T-helper 2 cell treated with Interferon-gamma antibody and Interleukin-4, amounts not matched to agents 100 ng/mL and 5 ng/mL, for 36 hours (primary cell): Measurements from ENCODE around the gene DOCK3. TPM values are rescaled to one million over a fixed set of nuclear protein-coding genes. Genes with fewer than 3 reads are reported as not detected.
"Not testable (repeated sequence)": the region's sequence is repeated elsewhere in the genome, so short reads cannot be mapped to it uniquely, and the experiment has no call there.

Experiments
- intact Hi-C: fragments of 100-400 bp; cut with micrococcal nuclease; formaldehyde crosslinking; loops from one replicate; pipeline ENCODE4 v1.15.1; 2023
- total RNA-seq: library from RNA; stranded (reverse); gene quantifications from 2 replicates; pipeline ENCODE4 v1.2.3, GENCODE V29; 2022

The DOCK3 gene
- total RNA-seq, 1 donor from 2014 or later: 0.93 TPM

DNA sequence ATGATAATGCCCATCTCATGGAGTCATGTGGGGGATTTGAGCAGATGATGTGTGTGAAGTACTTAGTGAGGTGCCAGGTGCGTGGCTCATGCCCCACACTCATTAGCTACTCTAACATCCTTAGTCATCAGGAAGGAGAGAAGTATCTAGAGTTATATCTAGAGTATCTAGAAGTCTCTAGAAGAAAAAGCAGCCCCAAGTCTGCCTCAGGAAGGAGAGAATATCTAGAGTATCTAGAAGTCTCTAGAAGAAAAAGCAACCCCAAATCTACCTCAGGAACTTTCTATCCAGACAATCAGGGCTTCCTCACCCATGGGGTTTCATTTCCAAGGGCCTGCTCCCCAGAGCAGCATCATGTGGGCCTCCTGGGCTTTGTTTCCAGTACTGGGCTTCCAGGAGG, 24.7 kb upstream of the DOCK3 start:
- intact Hi-C loops: loop anchor here (1.0 kb wide), 1 partner anchor 26 kb away; no protein-coding TSS in a partner anchor

DNA sequence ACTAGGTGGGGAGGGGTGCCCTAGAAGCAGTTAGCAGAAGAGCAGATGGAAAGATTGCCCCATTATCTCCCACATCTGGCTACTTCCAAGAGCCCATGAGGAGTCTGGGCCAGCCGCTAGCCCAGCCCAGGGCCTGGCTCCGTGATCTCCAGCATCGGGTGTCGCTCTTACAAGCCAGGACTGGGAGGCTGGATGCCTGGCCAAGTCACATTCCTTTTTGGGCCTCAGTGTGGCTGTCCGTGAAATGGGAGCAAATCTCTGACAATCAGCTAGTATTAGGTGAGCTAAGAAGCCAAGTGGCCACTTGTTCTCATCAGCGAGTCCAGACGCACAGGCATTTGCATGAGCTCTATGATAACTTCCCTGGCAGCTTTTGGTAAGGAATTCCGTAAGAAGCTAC, 23.3 kb upstream of the DOCK3 start:
- intact Hi-C loops: no loop called here

DNA sequence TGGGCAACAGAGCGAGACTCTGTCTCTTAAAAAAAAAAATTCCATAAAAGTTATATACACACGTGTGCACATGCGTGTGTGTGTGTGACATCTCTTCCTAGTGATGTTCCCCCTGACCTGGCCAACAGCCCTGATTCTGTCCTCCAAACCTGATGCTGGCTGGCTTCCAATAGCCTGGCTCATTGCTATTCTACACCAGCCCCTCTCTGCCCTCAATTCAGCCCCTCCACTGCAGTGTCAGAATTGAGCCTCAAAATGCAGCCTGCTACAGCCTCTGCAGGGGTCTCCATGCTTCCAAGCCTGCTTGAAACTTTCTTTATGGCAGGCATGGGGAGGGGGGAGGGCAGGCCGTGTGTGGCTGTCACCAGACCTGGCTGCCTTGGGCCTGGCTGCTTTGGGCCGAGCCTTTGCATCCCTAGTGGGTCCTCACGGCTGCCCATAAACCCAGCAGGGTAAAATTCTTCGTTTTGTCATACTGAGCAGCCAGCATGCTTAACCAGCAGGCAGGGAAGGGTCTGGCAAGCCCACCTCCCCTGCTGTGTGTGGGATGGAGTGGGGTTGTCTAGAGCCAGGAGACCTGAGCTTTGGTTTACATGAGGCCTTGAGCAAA, 22.7 kb upstream of the DOCK3 start:
- intact Hi-C loops: loop anchor here (1.0 kb wide), 2 partner anchors 36 to 80 kb away; no protein-coding TSS in a partner anchor

DNA sequence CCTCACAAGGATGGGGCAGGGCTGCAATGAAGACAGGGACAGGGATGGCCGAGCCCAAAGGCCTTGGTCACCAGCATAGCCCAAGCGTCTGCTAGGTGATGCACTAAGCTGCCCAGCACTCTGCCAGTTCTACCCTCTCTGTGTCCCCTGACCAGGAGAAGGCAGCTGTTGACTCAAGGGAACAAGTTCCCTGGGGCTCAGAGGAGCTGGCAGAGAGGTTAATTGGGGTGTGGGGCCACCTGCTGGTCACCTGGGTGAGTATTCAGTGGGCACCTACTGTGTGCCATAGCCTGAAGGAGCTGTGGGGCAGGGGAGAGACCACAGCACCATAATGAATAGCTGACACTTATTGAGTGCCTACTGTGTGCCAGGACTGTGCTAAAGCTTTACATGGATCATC, 22.0 kb upstream of the DOCK3 start:
- intact Hi-C loops: loop anchor here (1.0 kb wide), 2 partner anchors 36 to 80 kb away; no protein-coding TSS in a partner anchor

DNA sequence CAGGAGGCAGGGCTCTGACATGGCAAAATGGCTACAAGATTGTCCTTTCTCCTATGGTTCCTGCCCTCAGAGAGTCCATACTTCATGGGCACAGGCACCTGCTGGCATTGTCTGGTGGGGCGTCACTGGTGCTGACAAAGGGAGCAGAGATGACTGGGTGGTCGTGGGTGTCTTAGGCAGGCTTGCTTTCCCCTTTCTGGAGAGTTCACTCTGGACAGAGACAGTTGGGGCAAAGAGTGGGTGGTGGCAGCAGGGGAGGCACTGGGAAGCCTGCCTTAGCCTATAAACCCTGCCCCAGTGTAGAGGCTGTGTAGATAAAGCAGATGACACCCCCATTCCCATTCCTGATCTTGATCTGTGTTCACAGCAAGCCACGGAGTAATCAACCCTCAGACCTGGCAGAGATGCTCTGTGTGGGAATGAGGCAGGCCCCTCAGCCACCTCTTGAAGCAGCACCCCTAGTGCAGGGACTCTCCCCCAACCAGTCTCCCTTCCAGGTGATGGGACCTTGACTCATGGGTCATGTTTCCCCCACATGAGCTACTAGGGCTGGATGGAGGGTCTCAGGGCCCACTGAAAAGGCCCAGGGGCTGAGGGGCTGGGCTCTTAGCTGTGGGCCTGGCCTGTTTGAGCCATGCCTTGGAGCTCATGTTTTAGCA, 20.7 kb upstream of the DOCK3 start:
- intact Hi-C loops: no loop called here

DNA sequence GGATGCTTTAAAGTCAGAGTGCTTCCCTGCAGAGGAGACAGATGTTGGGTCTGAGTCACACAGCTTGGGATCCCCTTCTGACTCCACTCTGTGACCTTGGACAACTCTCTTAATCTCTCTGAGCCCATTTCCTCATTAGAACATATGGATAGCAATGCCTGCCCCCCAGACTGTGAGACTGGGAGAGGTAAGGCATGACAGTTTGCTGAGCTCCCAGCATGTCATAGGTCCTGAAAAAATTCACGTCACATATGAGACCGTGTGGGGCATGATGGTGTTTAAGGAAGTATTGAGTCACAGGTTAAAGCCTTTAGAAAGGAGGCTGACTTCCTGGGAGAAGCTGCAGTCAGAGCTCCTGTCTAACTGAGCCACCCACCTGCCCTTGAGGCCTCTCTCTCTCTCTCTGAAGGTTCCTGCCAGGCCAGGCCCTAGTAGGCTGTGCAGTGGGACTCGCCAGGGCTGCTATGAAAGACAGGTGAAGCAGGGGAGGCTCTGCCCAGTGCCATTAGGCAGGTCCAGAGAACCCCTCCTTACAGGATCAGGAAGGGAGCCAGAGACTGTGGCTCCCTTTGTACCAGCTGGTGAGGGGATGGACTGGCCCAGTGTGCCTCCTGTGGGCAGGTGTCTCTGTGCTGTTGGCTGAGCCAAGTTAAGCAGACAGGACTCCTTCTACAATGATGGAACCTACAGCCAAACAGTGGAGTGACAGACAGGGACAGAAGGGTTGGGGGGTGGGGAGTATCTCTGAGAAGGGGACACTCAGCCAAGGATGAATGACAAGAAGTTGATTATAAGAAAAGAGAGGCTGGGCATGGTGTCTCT, 19.5 kb upstream of the DOCK3 start:
- intact Hi-C loops: no loop called here

DNA sequence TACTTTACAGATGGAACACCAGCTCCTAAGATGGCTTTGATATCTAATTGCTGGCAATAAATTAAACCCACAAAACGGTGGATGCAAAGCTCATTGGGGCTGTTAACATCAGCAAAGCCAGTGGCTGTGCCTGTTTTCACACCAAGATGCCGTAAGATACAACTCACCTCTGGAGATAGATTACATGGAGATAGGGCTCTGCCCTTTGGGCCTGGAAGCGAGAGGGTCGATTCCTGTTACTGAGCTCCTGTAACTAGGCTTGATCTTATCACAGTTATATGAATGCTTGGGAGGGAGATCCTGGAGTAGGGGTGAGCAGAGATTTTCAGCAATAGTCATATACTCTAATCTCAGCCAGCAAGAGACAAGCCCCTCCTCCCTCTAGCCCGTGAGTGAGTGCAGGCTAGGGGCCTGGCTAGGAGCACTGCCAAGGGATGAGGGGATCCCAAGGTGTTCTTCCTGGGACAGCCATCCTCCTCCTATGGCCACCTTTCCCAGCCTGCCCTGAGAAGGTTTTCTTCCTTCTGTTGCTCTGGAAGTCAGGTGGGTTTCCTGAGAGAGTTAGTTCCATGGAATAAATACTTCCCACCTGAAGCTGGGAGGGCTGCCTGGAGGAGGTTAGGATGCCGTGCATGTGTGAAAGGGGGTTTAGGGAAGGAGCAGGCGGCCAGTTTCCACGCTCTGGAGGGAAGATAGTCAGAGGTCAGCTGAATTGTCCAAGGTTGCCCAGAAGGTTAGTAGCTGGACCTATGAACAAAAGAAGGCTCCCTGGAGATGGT, 18.1 kb upstream of the DOCK3 start:
- intact Hi-C loops: no loop called here

DNA sequence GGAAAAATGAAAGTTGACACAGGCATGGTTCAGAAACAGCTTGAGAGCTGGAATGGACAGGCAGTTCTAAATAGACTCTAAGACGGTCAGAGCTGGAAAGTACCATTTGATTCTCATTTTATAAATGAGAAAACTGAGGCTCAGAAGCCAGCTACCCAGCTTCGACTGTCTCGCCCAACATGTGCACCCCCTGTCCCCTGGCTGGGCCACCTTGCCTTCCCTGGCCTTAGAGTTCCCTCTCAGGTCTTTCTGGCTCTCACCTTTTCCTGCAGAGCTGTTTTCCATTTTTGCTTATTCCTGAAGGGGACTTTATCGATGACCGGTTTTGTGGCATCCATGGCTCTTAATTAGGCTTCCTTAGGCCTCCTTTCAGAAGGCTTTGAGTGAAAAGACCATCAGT, 17.3 kb upstream of the DOCK3 start:
- intact Hi-C loops: no loop called here

DNA sequence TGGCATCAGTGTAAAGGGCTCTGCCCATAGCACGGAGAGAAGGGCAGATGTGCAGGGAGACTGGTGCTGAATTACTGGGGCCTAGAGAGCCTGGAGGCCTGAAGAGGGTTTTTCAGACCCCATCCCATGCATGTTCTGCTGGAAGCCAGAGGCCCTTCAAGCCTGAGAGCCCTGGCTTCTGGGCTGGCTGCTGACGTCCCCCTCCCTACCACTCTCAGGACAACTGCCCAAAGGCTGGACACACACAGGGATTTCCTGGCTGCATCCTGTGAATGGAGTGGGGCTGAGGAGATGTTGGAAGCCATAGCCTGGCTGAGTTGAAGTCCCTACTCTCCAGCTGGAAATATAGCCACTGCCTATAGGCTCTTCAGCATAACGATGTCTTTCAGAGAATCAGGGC, 16.9 kb upstream of the DOCK3 start:
- intact Hi-C loops: no loop called here

DNA sequence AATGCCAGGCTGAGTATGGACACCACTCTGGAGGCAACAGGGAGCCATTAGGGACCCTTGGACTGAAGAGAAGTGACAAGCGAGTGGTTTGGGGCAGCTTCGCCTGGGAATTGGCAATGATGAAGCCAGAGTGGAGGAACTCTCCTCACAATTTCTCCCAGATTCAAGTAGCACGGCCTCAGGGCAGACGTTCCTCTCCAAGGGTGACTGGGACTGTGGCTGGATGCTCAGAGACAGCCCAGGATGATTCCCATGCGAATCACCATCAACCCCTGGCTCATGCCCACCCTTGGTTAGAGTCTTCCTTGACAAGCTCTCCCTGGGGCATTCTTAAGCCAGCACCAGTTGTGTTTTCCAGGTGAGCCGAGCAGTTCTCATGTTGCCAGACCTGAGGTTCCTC, 16.3 kb upstream of the DOCK3 start:
- intact Hi-C loops: no loop called here

DNA sequence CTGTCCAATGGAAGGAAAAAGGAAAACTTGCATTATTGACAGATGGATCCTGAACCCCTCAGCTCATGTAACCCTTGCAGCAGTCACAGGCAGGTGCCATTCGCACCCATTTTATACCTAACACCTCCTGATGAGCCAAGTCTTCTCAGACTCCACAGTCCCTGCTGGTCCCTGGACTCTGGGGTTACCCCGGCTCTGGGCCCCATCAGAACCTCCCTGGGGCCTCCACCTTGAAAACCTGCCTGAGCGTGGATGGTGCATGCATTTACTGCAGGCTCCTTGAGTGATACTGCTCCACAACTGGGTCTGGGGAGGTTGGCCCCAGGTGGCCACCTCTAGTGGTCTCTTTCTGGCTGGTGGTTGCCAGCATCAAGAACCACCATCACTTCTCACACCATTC, 15.9 kb upstream of the DOCK3 start:
- intact Hi-C loops: no loop called here

DNA sequence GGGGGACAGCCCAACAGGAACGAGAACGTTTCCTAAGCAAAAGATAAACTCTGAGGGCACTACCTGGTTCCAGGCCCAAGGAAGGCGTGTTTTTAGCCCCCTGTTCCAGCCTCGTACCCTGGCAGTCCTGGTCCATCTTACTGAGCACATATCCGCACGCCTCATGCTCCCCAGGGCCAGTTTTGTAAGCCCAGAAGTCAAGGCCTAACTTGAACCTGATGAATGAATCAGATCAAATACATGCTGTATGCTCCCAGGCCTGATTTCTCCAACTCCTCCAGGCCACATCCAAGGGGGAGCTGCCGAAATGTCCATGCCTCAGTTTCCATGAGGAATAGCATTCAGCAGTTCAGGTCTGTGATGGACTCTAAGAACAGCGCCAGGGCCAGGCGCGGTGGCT, 14.3 kb upstream of the DOCK3 start:
- intact Hi-C loops: no loop called here

DNA sequence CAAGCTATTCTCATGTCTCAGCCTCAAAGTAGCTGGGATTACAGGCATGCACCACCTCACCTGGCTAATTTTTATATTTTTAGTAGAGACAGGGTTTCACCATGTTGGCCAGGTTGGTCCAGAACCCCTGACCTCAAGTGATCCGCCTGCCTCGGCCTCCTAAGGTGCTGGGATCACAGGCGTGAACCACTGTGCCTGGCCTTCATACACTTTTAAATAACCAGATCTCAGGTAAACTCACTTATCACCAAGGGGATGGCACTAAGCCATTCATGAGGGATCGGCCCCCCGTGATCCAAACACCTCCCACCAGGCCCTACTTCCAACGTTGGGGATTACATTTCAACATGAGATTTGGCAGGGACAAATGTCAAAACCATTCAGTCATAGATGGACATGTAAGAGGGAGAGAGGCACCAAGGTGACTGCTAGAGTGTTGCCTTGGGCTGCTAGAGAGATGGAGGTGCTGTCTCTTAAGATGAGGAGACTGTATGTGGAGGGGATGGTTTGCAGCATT, 13.3 kb upstream of the DOCK3 start:
- intact Hi-C loops: no loop called here

DNA sequence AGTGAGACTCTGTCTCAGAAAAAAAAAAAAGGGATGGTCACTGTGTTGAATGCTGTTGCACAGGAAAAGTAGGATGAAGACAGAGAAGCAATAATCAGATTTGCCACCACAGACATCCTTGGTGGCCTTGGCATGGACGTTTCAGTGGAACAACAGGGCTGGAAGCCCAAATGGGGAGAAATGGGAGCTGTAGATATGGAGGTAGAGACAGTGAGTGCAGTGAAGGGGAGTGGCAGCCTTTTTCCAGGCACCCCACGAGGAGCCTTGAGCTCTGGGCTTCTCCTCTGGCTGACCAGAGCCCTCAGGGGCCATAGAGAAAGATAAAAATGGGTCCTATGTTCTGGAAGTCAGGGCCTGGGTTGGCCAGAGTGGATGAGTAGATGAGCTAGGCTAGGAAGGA, 12.3 kb upstream of the DOCK3 start:
- intact Hi-C loops: no loop called here

DNA sequence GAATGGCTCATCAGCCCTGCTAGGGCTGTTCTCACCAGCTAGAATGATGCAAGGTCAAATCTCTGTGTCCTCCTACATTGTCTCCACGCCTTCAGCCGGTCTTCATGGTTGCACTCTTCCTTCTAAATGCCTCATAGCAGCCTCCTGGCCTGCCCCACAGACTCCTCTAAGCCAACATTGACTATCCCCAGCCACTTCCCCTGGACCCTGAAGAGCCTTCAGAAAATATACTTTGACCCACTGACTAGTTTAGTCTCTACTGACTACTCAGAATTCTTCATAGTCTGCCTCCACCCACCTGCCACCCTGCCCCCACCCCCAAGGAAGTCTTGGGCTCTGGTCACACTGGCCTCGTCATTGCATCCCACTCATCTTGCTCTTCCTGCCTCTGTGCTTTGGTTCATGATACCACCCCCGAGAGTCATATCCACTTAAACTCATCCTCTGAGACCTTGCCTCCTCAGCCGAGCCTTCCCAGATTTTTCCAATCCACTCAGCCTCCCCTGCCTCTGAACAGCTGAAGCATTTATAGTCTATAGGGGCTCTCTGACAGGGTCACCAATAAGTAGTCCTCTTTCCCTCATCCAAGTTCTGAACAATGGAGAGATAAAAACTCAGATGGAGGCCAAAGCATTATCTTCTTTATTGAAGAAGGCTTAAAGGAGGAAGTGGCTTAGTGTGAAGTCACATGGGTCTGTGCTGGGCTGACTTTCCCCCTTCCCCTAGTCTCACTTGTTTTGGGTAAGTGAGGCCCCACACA, 9.5 kb upstream of the DOCK3 start:
- intact Hi-C loops: no loop called here

DNA sequence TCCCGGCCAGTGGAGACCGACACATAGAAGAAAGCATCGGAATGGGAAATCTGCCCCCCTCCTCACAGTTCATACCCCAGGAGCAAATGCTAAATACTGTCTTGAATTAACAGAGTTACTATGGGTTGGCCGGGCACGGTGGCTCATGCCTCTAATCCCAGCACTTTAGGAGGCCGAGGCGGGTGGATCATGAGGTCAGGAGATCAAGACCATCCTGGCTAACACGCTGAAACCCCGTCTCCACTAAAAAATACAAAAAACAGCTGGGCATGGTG, 8.9 kb upstream of the DOCK3 start:
- intact Hi-C loops: not testable (repeated sequence)

DNA sequence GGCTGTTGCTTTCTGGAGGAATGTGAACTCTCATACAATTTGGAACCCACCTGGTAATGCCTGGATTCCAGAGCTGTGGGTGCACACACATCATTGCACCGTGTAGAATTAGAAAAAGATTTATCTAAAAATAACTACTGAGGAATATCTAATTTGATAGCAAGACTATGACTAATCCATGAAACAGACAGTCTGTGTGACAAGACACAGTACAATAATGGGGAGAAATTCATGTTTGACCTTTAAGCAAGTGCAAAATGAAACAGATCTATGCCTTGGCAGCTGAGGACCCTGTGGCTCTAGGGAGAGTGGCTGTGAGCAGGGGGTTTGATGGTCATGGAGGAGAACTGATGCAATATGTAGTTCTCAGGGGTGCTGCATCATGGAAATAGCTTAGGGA, 7.9 kb upstream of the DOCK3 start:
- intact Hi-C loops: no loop called here

DNA sequence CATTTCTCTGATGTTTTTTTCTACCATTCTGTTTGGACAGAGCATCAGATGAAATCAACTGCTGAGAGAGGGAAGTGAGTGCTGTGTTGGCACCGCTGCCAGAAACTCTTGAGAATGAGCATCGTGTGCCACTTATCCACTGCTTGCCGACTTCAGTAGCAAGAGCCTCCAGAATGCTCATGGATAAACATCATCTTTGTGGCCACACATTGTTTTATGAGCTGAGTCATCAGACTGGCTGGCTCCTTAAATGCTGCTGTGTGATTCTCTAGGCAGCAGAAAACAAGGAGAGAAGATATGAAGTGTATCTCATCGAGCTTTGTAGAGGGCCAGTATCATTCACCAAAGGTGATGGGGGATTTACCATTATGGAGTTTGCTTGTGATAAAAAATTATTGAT, 3.4 kb upstream of the DOCK3 start:
- intact Hi-C loops: no loop called here

DNA sequence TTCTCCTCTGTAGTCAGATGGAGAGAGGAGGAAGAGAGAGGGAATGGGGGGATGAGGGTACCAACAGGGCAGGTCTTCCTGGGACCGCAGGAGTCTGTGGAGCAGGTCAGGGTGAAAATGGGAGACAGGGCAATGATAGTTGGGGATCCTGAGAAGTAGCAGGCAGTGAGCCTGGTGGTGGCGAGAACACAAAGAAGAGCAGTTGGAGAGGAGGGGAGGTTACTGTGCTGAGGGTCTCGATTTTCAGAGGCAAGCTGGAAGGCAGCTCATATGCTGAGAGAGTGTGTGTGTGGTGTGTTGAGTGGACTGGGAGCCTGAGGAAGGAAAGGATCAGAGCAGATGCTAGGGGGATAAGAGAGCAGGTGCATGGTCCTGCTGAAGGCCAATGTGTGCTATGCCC, 2.1 kb upstream of the DOCK3 start:
- intact Hi-C loops: no loop called here

DNA sequence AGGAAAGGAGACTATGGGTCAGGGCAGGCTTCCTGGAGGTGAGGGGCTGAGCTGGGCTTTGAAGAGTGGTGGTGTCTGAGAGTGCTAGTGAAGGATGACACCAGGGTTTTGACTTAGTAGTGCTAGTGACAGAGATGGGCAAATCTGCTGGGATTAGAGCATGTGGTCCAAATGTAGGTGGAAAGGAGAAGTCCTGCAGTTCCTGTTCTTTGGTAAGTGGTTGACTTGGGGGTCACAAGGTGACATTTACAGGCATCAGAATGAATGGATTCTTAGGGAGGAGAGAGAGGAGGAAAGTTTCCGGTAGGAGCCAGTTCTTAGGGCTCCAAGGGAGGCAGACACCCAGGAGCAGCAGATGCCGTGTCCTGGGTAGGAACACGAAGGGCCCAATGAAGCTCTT, 796 bp upstream of the DOCK3 start:
- intact Hi-C loops: no loop called here
